Neural cell (in vitro differentiated cells): ENCODE measurements around the gene INS. TPM values are rescaled to one million over a fixed set of nuclear protein-coding genes. Genes with fewer than 3 reads are reported as not detected.

Source experiments
- H2AFZ ChIP-seq: fragments of 200-600, 300-800 bp; sonication (generic), shearing (Covaris generic); 2 replicates; pipeline ENCODE4 v1.6.0; 2014; ENCODE audit warnings: low read depth, mild to moderate bottlenecking, antibody characterized with exemption, low read length, moderate library complexity
- H3F3A ChIP-seq: fragments of 200-600 bp; shearing (Covaris generic); 2 replicates; pipeline ENCODE4 v1.6.1; 2016; ENCODE audit warnings: mild to moderate bottlenecking, moderate library complexity, mixed read lengths, antibody characterized with exemption, low read length; ENCODE audit not compliant: insufficient read depth, poor library complexity, severe bottlenecking
- H3K27ac ChIP-seq: fragments of 200-600, 300-800 bp; sonication (generic), shearing (Covaris generic); 2 replicates; pipeline ENCODE4 v1.5.1; 2014; ENCODE audit warnings: mild to moderate bottlenecking, low read length, moderate library complexity
- H3K27me3 ChIP-seq: fragments of 300-800, 200-600 bp; sonication (generic), shearing (Covaris generic); 2 replicates; pipeline ENCODE4 v1.6.0; 2014; ENCODE audit warnings: mild to moderate bottlenecking, low read depth, low read length, moderate library complexity; ENCODE audit not compliant: insufficient read depth
- H3K36me3 ChIP-seq: fragments of 300-800, 200-600 bp; sonication (generic), shearing (Covaris generic); 2 replicates; pipeline ENCODE4 v1.5.1; 2014; ENCODE audit warnings: mild to moderate bottlenecking, antibody characterized with exemption, low read length, moderate library complexity; ENCODE audit not compliant: insufficient read depth
- H3K4me2 ChIP-seq: fragments of 300-800, 200-600 bp; sonication (generic), shearing (Covaris generic); 2 replicates; pipeline ENCODE4 v1.6.0; 2014; ENCODE audit warnings: mild to moderate bottlenecking, low read length
- H3K4me3 ChIP-seq: fragments of 300-800, 200-600 bp; sonication (generic), shearing (Covaris generic); 2 replicates; pipeline ENCODE4 v1.5.1; 2014; ENCODE audit warnings: mild to moderate bottlenecking, low read length, moderate library complexity
- H3K79me2 ChIP-seq: fragments of 200-600 bp; shearing (Covaris generic); replicated peaks from 2 replicates; pipeline ENCODE4 v1.6.0; 2014; ENCODE audit warnings: mild to moderate bottlenecking, low read length, moderate library complexity; ENCODE audit not compliant: insufficient read depth
- H3K9ac ChIP-seq: fragments of 300-800, 200-600 bp; sonication (generic), shearing (Covaris generic); 2 replicates; pipeline ENCODE4 v1.6.1; 2016; ENCODE audit warnings: mild to moderate bottlenecking, low read length, mixed read lengths
- H3K9me2 ChIP-seq: fragments of 200-600 bp; shearing (Covaris generic); 2 replicates; pipeline ENCODE4 v1.6.1; 2016; ENCODE audit warnings: mild to moderate bottlenecking, low read length, mixed read lengths; ENCODE audit not compliant: insufficient read depth
- H3K9me3 ChIP-seq: fragments of 200-600, 300-800 bp; sonication (generic), shearing (Covaris generic); 2 replicates; pipeline ENCODE4 v1.6.1; 2016; ENCODE audit warnings: mild to moderate bottlenecking, mixed run types, low read length, moderate library complexity, mixed read lengths
- H4K20me1 ChIP-seq: fragments of 200-600 bp; shearing (Covaris generic); 2 replicates; pipeline ENCODE4 v1.6.1; 2016; ENCODE audit warnings: mild to moderate bottlenecking, mixed run types; ENCODE audit not compliant: insufficient read depth
- CTCF ChIP-seq: fragments of 450-650 bp; IDR thresholded peaks from 2 replicates; pipeline ENCODE4 v1.5.1; 2014; ENCODE audit warnings: antibody characterized with exemption, mild to moderate bottlenecking, moderate library complexity; ENCODE audit not compliant: poor library complexity, severe bottlenecking
- EP300 ChIP-seq: fragments of 450-650 bp; conservative IDR thresholded peaks from 2 replicates; pipeline ENCODE4 v1.6.1; 2014; ENCODE audit warnings: antibody characterized with exemption, mild to moderate bottlenecking, moderate library complexity; ENCODE audit not compliant: poor library complexity, severe bottlenecking
- MXI1 ChIP-seq: fragments of 450-650 bp; conservative IDR thresholded peaks from 2 replicates; pipeline ENCODE4 v1.6.1; 2014; ENCODE audit warnings: antibody characterized with exemption, mild to moderate bottlenecking; ENCODE audit not compliant: poor library complexity, severe bottlenecking
- POLR2AphosphoS5 ChIP-seq: IDR thresholded peaks from 2 replicates; pipeline ENCODE4 v1.6.1; 2012
- RAD21 ChIP-seq: fragments of 450-650 bp; conservative IDR thresholded peaks from 2 replicates; pipeline ENCODE4 v1.6.1; 2014; ENCODE audit warnings: antibody characterized with exemption, mild to moderate bottlenecking, moderate library complexity
- SMC3 ChIP-seq: fragments of 450-650 bp; conservative IDR thresholded peaks from 2 replicates; pipeline ENCODE4 v1.6.1; 2014; ENCODE audit warnings: antibody characterized with exemption, mild to moderate bottlenecking, moderate library complexity; ENCODE audit not compliant: poor library complexity
- TAF1 ChIP-seq: IDR thresholded peaks from 2 replicates; pipeline ENCODE4 v1.6.1; 2012; ENCODE audit warnings: low read depth
- polyA plus RNA-seq: library from polyadenylated mRNA; depleted of rRNA; stranded (reverse); fragments of >200 nt; gene quantifications from 2 replicates; pipeline ENCODE4 v1.2.3, GENCODE V29; 2014
- TF ChIP-seq, protein P1 (sequence below): IDR thresholded peaks from 2 replicates; pipeline ENCODE4 v1.6.1; 2012; ENCODE audit warnings: borderline replicate concordance

The INS gene
- polyA plus RNA-seq, 1 donor from 2014 or later: not detected

GRCh38 chr11:2135018-2135569, 25.9 kb downstream of the INS start:
- no peak overlapping the region for H3K27ac ChIP-seq
- no peak for TF ChIP-seq RAD21
- TF ChIP-seq EP300: no peak
- TF ChIP-seq, protein P1, sequence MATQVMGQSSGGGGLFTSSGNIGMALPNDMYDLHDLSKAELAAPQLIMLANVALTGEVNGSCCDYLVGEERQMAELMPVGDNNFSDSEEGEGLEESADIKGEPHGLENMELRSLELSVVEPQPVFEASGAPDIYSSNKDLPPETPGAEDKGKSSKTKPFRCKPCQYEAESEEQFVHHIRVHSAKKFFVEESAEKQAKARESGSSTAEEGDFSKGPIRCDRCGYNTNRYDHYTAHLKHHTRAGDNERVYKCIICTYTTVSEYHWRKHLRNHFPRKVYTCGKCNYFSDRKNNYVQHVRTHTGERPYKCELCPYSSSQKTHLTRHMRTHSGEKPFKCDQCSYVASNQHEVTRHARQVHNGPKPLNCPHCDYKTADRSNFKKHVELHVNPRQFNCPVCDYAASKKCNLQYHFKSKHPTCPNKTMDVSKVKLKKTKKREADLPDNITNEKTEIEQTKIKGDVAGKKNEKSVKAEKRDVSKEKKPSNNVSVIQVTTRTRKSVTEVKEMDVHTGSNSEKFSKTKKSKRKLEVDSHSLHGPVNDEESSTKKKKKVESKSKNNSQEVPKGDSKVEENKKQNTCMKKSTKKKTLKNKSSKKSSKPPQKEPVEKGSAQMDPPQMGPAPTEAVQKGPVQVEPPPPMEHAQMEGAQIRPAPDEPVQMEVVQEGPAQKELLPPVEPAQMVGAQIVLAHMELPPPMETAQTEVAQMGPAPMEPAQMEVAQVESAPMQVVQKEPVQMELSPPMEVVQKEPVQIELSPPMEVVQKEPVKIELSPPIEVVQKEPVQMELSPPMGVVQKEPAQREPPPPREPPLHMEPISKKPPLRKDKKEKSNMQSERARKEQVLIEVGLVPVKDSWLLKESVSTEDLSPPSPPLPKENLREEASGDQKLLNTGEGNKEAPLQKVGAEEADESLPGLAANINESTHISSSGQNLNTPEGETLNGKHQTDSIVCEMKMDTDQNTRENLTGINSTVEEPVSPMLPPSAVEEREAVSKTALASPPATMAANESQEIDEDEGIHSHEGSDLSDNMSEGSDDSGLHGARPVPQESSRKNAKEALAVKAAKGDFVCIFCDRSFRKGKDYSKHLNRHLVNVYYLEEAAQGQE: no peak
- no peak for TF ChIP-seq TAF1
- TF ChIP-seq SMC3: no peak
- TF ChIP-seq POLR2AphosphoS5: no peak
- no peak for TF ChIP-seq MXI1

GRCh38 chr11:2134022-2135010, 26.7 kb downstream of the INS start:
- no peaks in the 10 kb centered on the region for H3K9me2 ChIP-seq
- no peaks in the 10 kb centered on the region for H3K79me2 ChIP-seq
- H3K27ac ChIP-seq: no peak overlapping the region
- H3K4me2 ChIP-seq: no peak overlapping the region
- H3K36me3 ChIP-seq: no peaks in the 10 kb centered on the region
- H2AFZ ChIP-seq: no peak overlapping the region
- no peaks in the 10 kb centered on the region for H4K20me1 ChIP-seq
- H3K9ac ChIP-seq: no peak overlapping the region
- peaks cover 21% of the 10 kb centered on the region for H3K27me3 ChIP-seq
- TF ChIP-seq TAF1: no peak
- no peak for TF ChIP-seq CTCF
- H3F3A ChIP-seq: no peaks in the 10 kb centered on the region
- H3K9me3 ChIP-seq: no peaks in the 10 kb centered on the region
- no peak overlapping the region for H3K4me3 ChIP-seq

More at GRCh38 chr11:2135018-2135569, 25.9 kb downstream of the INS start:
- Histone ChIP-seq H3F3A (no peaks in the 10 kb centered on the region), H3K9ac (no peak overlapping the region), H3K9me3 (no peaks in the 10 kb centered on the region), H3K79me2 (no peaks in the 10 kb centered on the region), H3K9me2 (no peaks in the 10 kb centered on the region), H3K4me2 (no peak overlapping the region), H3K27me3 (peaks cover 27% of the 10 kb centered on the region), H3K4me3 (no peak overlapping the region), H4K20me1 (no peaks in the 10 kb centered on the region), H2AFZ (no peak overlapping the region), H3K36me3 (no peaks in the 10 kb centered on the region)
